Breast epithelium (tissue), 3 donors: ENCODE results near the gene EIF3A.

Experiments used
- CTCF ChIP-seq, 3 donors: fragments of 450-650 bp; IDR thresholded peaks; one replicate each; pipeline ENCODE4 v1.5.1; 2016 to 2017; ENCODE audit warnings: antibody characterized with exemption in 3 of 3, mild to moderate bottlenecking in 3 of 3, moderate library complexity in 3 of 3
- POLR2A ChIP-seq: fragments of 450-650 bp; IDR thresholded peaks from one replicate; pipeline ENCODE4 v1.6.1; 2016; ENCODE audit warnings: antibody characterized with exemption, mild to moderate bottlenecking, moderate library complexity
- POLR2AphosphoS5 ChIP-seq, 3 donors: sonication (generic); formaldehyde crosslinking; IDR thresholded peaks; one replicate each; pipeline ENCODE4 v1.6.1; 2017; ENCODE audit warnings: antibody characterized with exemption in 3 of 3

- TF ChIP-seq CTCF (IDR thresholded peaks at IDR 0.05) (no peak), POLR2A (no peak), POLR2AphosphoS5 (IDR thresholded peaks at IDR 0.05) (no peak)
These were observed 87.4 kb downstream of the EIF3A start for GRCh38 chr10:118993214-118993613.
